VCaP (cell line): Measurements from ENCODE around the gene GABRD.

Experiments
- H3K27ac ChIP-seq: fragments of 450-650 bp; 2 replicates; pipeline ENCODE4 v1.5.1; 2017
- TF ChIP-seq, protein P1 (sequence below): fragments of 450-650 bp; conservative IDR thresholded peaks from 2 replicates; pipeline ENCODE4 v1.5.1; 2017; ENCODE audit warnings: mild to moderate bottlenecking, moderate library complexity

GABRD gene

DNA sequence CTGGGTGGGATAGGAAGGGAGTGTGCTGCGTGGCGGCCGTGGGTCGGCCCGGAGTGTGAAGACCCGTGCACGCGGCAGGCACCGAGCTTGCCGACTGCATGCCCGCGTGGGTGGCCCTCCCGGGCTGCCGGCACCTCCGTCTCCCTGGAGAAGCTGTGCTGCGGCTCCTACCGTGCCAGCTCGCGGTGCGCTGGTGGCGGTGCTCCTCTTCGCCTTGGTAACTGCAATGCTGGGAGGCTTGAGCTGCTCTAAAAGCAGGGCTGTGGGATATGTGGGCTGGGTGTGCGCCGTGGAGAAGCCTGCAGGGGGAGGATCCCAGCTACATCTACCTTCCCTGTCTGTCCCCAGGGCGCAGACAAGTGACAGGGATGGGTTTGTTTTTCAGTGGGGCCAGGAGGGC lies 2.4 kb downstream of the GABRD start:
- H3K27ac ChIP-seq: no peak overlapping the region
- TF ChIP-seq, protein P1, sequence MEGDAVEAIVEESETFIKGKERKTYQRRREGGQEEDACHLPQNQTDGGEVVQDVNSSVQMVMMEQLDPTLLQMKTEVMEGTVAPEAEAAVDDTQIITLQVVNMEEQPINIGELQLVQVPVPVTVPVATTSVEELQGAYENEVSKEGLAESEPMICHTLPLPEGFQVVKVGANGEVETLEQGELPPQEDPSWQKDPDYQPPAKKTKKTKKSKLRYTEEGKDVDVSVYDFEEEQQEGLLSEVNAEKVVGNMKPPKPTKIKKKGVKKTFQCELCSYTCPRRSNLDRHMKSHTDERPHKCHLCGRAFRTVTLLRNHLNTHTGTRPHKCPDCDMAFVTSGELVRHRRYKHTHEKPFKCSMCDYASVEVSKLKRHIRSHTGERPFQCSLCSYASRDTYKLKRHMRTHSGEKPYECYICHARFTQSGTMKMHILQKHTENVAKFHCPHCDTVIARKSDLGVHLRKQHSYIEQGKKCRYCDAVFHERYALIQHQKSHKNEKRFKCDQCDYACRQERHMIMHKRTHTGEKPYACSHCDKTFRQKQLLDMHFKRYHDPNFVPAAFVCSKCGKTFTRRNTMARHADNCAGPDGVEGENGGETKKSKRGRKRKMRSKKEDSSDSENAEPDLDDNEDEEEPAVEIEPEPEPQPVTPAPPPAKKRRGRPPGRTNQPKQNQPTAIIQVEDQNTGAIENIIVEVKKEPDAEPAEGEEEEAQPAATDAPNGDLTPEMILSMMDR: no peak

DNA sequence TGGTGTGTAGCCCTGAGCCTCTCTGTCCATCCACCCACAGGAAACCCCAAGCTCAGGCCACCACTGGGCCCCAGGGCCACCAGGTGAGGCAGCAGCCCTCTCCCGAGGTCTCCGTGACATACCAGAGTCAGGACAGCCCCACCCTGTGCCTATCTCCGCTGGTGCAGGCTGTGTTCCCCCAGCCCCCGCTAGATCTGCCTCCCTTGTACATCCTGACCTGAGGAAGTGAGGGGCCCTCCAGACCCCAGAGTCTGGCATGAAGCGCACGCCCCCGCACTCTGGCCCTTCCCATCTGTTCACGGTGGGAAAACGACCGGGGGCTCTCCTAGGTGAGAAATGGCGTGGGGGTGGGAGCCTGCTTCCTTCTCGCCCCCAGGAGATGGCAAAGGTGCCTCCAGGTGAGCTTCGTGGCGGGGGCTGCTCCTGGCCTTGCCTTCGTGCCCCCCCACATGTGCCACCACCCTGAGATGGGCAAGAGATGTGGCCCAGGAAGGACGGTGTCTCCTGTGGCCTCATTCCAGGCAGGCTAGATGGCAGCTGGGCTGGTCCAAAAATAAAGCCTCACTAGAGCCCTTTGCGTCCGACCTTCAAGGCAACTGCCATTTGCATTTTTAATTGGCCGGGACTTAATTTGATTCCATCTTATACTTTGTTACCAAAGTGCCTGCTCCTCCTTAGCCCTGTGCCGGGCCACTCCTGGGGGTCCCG lies 3.1 kb downstream of the GABRD start:
- TF ChIP-seq, protein P1: no peak

DNA sequence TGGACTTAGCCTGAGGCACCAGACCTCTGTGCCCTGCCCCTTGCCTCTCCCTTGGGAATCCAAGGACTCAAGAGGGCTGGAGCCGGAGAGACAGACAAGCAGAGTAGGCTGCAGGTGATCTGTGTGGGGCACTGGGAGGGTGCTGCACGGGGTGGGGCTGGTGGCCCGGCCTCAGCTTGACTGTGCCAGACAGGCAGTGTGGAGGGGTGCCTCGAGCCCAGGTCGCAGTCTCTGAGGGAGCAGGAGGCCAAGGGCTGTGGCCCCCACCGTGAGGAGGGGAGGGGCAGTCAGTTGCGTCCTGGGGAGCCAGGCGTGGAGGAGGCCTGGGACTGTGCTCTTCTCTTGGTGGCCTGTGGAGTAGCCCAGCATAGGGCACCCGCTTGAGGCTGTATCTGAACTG lies 4.0 kb downstream of the GABRD start:
- TF ChIP-seq, protein P1: no peak
- no peak overlapping the region for H3K27ac ChIP-seq

More for the DNA sequence above, 3.1 kb downstream of the GABRD start:
- H3K27ac ChIP-seq: no peak overlapping the region

DNA sequence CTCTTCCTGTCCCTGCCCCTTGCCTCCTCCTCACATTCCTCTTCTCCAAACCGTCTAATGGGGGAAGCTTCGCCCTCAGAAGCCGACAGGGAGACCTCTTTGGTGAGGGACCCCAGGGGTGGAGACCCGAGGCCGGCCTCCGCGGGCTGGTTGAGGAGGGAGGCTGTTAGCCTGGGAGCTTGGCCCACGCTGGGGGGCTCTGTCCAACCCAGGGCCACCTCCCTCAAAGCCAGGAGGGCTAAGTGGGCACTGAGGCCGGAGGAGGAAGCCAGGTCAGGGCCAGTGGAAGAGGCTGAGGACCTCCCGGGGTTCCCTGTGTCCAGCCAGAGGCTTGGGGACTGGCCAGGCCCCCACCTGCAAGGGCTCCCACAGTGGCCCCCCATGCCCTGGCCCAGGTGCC lies 5.3 kb downstream of the GABRD start:
- TF ChIP-seq, protein P1: no peak
- H3K27ac ChIP-seq: no peak overlapping the region

DNA sequence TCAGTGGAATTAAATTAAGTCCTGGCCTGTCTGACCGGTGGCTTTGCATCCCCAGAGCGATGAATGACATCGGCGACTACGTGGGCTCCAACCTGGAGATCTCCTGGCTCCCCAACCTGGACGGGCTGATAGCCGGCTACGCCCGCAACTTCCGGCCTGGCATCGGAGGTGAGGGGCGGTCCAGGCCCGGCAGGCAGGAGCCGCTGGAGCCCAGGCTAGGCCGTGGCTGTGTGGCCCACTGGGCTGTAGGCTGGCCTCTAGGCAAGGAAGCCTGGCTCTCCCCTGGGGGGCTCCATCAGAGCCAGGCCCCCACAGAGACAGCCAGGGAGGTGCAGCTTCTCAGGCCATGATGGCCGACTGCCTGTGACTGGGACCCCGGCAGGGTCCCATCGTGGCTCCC lies 5.7 kb downstream of the GABRD start:
- no peak overlapping the region for H3K27ac ChIP-seq
- TF ChIP-seq, protein P1: no peak

DNA sequence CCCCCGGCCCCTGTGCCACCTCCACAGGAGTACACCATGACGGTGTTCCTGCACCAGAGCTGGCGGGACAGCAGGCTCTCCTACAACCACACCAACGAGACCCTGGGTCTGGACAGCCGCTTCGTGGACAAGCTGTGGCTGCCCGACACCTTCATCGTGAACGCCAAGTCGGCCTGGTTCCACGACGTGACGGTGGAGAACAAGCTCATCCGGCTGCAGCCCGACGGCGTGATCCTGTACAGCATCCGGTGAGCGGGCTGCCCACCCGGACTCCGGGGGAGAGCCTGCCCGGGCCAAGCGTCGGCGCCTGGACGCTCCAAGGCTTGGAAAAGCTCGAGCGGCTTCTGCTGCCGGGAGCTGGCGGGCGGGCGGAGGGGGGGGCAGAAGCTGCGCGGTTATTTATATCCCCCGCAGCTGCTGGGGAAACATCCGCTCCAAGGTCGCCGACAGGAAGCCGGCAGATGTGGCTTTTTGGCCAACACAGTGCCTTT lies 6.4 kb downstream of the GABRD start:
- TF ChIP-seq, protein P1: no peak
- H3K27ac ChIP-seq: no peak overlapping the region

DNA sequence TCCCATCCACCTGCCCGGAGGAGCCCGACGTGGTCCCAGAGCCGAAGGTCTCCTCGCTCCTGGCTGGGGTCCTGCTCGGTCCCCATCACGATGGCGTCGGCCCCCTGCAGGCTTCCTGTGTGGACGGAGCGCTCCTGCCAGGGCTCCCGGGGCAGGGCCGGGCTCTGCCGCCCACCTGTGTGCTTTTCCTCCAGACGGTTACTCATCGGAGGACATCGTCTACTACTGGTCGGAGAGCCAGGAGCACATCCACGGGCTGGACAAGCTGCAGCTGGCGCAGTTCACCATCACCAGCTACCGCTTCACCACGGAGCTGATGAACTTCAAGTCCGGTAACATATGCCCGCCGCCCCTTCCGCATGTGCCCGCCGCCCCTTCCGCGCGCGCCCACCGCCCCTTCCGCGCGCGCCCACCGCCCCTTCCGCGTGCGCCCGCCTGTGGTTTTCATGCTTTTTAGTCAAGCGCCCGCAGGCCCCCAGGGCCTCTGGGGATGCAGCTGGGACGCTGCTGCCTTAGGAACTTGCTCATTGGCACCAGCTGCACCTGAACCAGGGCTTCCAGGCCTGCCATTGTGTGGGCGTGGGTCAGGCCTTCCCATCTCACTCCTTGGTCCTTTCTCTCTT lies 8.9 kb downstream of the GABRD start:
- no peak overlapping the region for H3K27ac ChIP-seq
- TF ChIP-seq, protein P1: no peak
